IgD-negative memory B cell (primary cell): ENCODE measurements around the gene OR4K17. TPM values are rescaled to one million over a fixed set of nuclear protein-coding genes. Genes with fewer than 3 reads are reported as not detected.
"Not testable (repeated sequence)": the region's sequence is repeated elsewhere in the genome, so short reads cannot be mapped to it uniquely, and the experiment has no call there.

Source experiments
- H3K27ac Mint-ChIP-seq, 3 donors: one replicate each; pipeline ENCODE4 v1.8.0; 2020 to 2022; ENCODE audit warnings: mild to moderate bottlenecking in 3 of 3, mixed read lengths in 3 of 3, moderate library complexity in 1 of 3
- H3K27me3 Mint-ChIP-seq: one replicate; pipeline ENCODE4 v1.8.0; 2021; ENCODE audit warnings: mixed read lengths
- H3K36me3 Mint-ChIP-seq: one replicate; pipeline ENCODE4 v1.8.0; 2020; ENCODE audit warnings: mild to moderate bottlenecking, mixed read lengths
- H3K4me1 Mint-ChIP-seq, 3 donors: one replicate each; pipeline ENCODE4 v1.8.0; 2020 to 2022; ENCODE audit warnings: mixed read lengths in 3 of 3, mild to moderate bottlenecking in 1 of 3
- H3K4me3 Mint-ChIP-seq, 4 donors: one replicate each; pipeline ENCODE4 v1.8.0; 2020 to 2022; ENCODE audit warnings: mild to moderate bottlenecking in 4 of 4, mixed read lengths in 4 of 4, moderate library complexity in 3 of 4
- H3K9me3 Mint-ChIP-seq, 3 donors: one replicate each; pipeline ENCODE4 v1.8.0; 2020 to 2021; ENCODE audit warnings: mixed read lengths in 3 of 3, mild to moderate bottlenecking in 1 of 3
- polyA plus RNA-seq: library from polyadenylated mRNA; unstranded; fragments of 300-500 nt; fragmentation: Illumina TruSeq; gene quantifications from one replicate; pipeline ENCODE4 v1.2.3, GENCODE V29; 2021

OR4K17 gene, protein sequence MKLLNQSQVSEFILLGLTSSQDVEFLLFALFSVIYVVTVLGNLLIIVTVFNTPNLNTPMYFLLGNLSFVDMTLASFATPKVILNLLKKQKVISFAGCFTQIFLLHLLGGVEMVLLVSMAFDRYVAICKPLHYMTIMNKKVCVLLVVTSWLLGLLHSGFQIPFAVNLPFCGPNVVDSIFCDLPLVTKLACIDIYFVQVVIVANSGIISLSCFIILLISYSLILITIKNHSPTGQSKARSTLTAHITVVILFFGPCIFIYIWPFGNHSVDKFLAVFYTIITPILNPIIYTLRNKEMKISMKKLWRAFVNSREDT
- polyA plus RNA-seq: not detected

DNA sequence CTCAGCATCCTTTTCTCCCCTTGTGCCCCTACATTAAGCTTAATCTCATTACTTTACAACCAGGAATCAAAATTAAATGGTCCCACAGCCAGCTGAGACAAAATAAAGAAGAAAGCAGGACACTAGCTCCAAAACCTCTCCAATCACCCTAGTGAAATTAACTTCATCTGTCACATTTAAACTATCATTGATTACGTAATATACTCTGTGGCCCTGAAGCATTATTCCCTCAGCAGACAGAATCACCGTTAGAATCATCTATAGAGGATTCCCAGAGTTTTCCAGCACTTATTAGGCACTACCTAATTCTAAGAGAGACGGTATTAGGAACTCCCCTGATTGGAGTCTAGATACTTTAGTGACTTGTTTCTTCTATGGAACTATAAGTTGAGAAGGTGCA lies at the start of gene OR4K17:
Gene OR4K17 (plus strand): TSS at position 302 of the 400 bp plus-strand sequence. CDS start 6,761 bp downstream, outside the sequence.
- H3K36me3 Mint-ChIP-seq: peaks cover 2% of the 10 kb centered on the region

DNA sequence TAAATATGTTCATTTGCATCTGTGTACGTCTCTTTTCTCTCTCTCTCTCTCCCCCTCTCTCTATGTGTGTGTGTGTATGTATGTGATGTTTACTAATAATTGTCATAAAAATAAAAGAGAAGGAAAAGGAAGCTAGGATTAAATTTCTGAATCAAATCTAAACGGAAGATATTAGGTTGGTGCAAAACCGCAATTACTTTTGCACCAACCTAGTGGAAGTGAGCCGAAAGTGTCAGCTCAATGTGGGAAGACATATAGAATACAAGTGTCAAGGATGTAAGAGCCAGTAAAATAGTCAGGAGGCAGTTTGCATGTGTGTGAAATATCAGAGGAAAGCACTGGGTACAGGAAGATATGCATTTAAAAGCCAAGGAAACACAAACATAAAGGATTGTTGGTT lies 18.5 kb upstream of the OR4K17 start:
- Mint-ChIP-seq H3K36me3 (no peaks in the 10 kb centered on the region), H3K4me1 (peaks cover 0 to 1% (median 0%) of the 10 kb centered on the region in 3 donors), H3K27me3 (no peaks in the 10 kb centered on the region), H3K27ac (no peak overlapping the region), H3K4me3 (no peak overlapping the region), H3K9me3 (no peaks in the 10 kb centered on the region)

More for the DNA sequence above, at the start of gene OR4K17:
- Mint-ChIP-seq H3K27me3 (peaks cover 2% of the 10 kb centered on the region), H3K4me1 (no peaks in the 10 kb centered on the region), H3K9me3 (peaks cover 0 to 1% (median 0%) of the 10 kb centered on the region in 3 donors), H3K4me3 (no peak within 1 kb of the TSS), H3K27ac (no peak within 1 kb of the TSS)

DNA sequence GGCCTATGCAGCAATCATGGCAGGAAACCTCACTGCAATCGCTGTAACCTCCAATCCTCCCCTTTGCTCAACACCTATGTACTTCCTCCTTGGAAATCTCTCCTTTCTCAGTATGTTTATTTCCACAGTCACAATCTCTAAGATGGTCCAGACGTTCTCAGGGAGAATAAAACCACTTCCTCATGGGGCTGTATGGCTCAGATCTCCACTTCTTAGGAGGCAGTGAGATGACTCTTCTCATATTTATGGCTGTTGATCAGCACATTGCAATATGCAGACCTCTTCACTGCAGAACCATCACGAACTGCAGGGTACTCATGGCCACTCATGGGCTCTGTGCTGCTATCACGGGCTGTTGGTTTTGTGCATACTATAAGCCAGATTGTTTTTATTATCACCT lies 17.1 kb upstream of the OR4K17 start:
- Mint-ChIP-seq H3K9me3 (no peaks in the 10 kb centered on the region), H3K4me1 (peaks cover 0 to 1% (median 0%) of the 10 kb centered on the region in 3 donors), H3K27ac (no peak overlapping the region), H3K27me3 (no peaks in the 10 kb centered on the region), H3K4me3 (no peak overlapping the region), H3K36me3 (no peaks in the 10 kb centered on the region)

DNA sequence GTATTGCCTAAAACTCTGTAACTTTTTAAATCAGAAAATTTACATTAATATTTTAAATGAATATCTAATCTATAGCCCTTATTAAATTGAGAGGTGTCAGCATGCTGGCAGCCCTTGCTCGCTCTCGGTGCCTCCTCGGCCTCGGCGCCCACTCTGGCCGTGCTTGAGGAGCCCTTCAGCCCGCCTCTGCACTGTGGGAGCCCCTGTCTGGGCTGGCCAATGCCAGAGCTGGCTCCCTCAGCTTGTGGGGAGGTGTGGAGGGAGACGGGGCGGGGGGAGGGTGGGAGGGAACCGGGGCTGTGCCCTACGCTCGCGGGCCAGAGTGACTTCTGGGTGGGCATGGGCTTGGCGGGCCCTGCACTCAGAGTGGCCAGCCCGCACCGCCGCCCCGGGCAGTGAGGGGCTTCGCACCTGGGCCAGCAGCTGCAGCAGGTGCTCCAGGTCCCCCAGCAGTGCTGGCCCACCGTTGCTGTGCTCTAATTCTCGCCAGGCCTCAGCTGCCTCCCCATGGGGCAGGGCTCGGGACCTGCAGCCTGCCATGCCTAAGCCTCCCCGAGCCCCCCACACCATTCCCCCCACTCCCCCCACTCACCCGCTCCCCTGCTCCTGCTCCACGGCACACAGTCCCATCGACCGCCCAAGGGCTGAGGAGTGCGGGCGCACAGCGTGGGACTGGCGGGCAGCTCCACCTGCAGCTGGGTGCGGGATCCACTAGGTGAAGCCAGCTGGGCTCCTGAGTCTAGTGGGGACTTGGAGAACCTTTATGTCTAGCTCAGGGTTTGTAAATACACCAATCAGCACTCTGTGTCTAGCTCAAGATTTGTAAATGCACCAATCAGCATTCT lies 11.4 kb upstream of the OR4K17 start:
- H3K4me3 Mint-ChIP-seq, H3K36me3 Mint-ChIP-seq, H3K9me3 Mint-ChIP-seq, H3K27ac Mint-ChIP-seq, H3K4me1 Mint-ChIP-seq, H3K27me3 Mint-ChIP-seq: not testable (repeated sequence)

DNA sequence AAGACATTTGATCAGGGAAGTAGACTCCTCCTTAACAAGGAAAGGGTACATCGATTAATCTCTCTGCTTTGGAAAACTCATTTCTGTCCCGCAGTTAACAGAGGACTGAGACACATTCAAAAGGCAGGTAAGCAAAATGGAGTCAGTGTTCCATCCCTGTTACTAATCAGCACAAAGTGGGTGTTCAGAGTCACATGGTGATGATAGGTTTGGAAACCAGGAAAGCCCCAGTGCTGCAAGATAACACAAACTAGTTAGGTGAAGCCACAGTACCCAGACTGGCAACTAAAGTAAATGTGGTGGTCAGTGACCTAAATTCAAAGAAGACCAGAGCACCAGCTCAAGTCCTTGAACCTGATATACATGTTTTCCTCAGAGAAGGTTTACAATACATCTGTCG lies 1.8 kb downstream of the OR4K17 start:
- Mint-ChIP-seq H3K27me3 (peaks cover 2% of the 10 kb centered on the region), H3K27ac (no peak overlapping the region), H3K4me1 (no peaks in the 10 kb centered on the region), H3K4me3 (no peak overlapping the region), H3K36me3 (no peaks in the 10 kb centered on the region), H3K9me3 (peaks cover 1 to 4% (median 2%) of the 10 kb centered on the region in 3 donors)

DNA sequence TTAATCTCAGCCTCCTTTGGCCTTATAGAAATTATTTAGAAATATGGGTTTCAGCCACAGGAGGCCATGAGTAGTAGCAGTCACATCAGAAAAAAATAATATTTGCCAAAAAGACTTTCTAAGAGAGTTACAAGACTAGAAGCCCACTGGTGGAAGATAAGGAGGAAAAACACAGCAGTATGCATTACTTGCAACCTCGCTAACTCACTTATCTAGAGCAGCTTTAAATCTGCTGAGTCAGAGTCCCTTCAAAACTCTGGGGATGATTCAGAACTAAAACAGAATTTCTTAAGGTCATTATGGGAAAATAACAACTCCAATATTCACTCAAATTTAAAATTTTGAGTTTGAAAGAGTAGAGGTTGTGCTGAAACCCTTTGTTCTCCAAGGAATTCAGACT lies 6.2 kb downstream of the OR4K17 start:
- Mint-ChIP-seq H3K27me3 (peaks cover 2% of the 10 kb centered on the region), H3K9me3 (peaks cover 6 to 20% (median 8%) of the 10 kb centered on the region in 3 donors), H3K36me3 (no peaks in the 10 kb centered on the region), H3K27ac (no peak overlapping the region), H3K4me1 (no peaks in the 10 kb centered on the region), H3K4me3 (no peak overlapping the region)

DNA sequence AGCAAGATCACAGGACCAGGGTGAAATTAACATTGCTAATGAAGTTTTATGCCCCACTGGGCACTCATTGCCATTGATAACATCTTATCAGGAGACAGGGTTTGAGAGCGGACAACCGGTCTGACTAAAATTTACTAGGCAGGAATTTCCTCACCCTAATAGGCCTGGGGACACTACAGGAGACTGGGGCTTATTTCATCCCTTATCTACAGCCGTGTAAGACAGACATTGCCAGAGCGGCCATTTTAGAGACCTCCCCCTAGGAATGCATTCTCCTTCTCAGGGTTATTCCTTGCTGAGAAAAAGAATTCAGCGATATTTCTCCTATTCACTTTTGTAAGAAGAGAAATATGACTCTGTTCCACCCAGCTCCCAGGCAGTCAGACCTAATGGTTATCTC lies 8.3 kb downstream of the OR4K17 start:
- H3K4me1 Mint-ChIP-seq: no peaks in the 10 kb centered on the region
- no peaks in the 10 kb centered on the region for H3K27me3 Mint-ChIP-seq
- H3K27ac Mint-ChIP-seq: no peak overlapping the region
- no peak overlapping the region for H3K4me3 Mint-ChIP-seq
- no peaks in the 10 kb centered on the region for H3K36me3 Mint-ChIP-seq
- H3K9me3 Mint-ChIP-seq: peaks cover 4 to 20% (median 8%) of the 10 kb centered on the region in 3 donors

DNA sequence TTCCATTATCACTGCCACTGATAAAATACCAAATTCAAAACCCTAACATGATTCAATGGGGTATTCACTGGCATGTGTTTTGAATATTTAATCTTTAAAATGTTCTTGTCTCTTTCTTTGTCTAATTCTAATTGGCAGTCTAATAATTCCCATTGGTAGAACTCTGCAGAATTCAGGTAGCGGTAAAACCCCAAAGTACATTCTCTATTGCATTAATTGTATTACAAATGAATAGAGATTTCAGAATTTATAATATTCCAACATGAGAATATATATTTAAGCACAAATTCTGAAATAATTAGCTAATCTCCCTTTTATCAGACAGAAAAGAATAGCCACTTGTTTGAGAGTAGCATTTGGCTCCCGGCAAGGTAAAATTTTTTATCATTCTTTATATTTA lies 28.0 kb downstream of the OR4K17 start, which contains the start of gene OR4N5:
Gene OR4N5 (plus strand): TSS at position 301 of the 400 bp plus-strand sequence. CDS start 4,916 bp downstream, outside the sequence.
- no peaks in the 10 kb centered on the region for H3K9me3 Mint-ChIP-seq
- H3K27ac Mint-ChIP-seq: no peak within 1 kb of the TSS
- no peaks in the 10 kb centered on the region for H3K36me3 Mint-ChIP-seq
- H3K4me1 Mint-ChIP-seq: no peaks in the 10 kb centered on the region
- H3K4me3 Mint-ChIP-seq: no peak within 1 kb of the TSS
- H3K27me3 Mint-ChIP-seq: peaks cover 4% of the 10 kb centered on the region

DNA sequence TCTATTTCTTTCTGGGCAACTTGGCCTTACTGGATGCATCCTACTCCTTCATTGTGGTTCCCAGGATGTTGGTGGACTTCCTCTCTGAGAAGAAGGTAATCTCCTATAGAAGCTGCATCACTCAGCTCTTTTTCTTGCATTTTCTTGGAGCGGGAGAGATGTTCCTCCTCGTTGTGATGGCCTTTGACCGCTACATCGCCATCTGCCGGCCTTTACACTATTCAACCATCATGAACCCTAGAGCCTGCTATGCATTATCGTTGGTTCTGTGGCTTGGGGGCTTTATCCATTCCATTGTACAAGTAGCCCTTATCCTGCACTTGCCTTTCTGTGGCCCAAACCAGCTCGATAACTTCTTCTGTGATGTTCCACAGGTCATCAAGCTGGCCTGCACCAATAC lies 33.4 kb downstream of the OR4K17 start:
- Mint-ChIP-seq H3K27me3 (peaks cover 6% of the 10 kb centered on the region), H3K27ac (no peak overlapping the region), H3K4me1 (no peaks in the 10 kb centered on the region), H3K36me3 (peaks cover 2% of the 10 kb centered on the region), H3K4me3 (no peak overlapping the region), H3K9me3 (peaks cover 0 to 2% (median 0%) of the 10 kb centered on the region in 3 donors)

DNA sequence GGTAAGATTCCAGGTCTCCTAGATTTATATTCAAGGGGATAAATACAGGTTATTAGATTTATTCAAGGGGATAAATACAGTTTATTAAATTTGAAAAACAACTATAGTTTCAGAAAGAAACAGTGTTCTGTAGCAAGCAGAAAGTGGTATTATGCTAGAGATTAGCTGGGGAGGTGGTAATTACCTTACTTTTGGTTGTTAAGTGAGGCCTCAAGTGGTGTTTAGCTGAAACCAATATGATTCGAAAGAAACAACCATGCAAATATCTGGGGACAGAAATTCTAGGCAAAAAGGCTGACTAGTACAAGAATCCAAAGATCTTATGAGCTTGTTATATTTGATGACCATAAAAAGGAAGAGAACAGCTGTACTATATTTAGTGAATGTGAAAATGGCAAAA lies 34.3 kb downstream of the OR4K17 start:
- Mint-ChIP-seq H3K27me3 (peaks cover 6% of the 10 kb centered on the region), H3K36me3 (peaks cover 2% of the 10 kb centered on the region), H3K9me3 (peaks cover 0 to 2% (median 0%) of the 10 kb centered on the region in 3 donors), H3K27ac (no peak overlapping the region), H3K4me1 (no peaks in the 10 kb centered on the region), H3K4me3 (no peak overlapping the region)

DNA sequence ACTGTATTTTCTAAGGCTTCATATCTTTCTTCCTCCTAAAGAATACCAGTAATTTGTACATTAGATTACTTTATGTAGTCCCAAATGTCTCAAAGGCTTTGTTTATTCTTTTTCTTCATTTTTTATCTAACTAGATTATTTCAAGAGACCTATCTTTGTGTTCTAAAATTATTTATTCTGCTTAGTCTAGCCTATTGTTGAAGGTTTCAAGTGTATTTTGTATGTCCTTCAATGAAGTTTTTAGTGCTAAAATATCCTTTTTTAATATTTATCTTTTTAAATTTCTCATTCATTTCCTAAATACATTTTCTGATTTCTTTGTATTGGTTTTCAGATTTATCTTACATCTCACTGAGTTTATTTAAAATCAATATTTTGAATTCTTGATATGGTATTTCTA lies 53.9 kb downstream of the OR4K17 start:
- no peaks in the 10 kb centered on the region for H3K36me3 Mint-ChIP-seq

DNA sequence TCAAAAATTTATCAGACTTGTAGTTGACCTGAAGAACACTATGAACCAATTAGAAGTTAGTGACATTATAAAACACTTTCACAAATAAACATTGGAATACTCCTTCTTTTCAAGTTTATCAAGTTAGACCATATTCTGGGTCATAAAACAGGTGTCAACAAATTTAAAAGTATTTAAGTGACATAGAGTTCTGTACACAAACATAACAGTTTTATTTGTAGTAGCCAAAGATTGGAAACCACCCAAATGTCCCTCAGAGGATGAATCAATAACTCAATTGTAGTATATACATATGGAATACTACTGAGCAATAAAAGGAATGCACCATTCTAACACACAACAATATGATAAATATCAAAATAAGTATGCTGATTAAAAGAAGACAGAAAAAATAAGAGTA lies 56.6 kb downstream of the OR4K17 start:
- Mint-ChIP-seq H3K4me3 (no peak overlapping the region), H3K9me3 (peaks cover 3 to 29% (median 13%) of the 10 kb centered on the region in 3 donors), H3K27me3 (peaks cover 5% of the 10 kb centered on the region), H3K27ac (no peak overlapping the region), H3K4me1 (no peaks in the 10 kb centered on the region), H3K36me3 (no peaks in the 10 kb centered on the region)

More for the DNA sequence above, 53.9 kb downstream of the OR4K17 start:
- H3K4me3 Mint-ChIP-seq: no peak overlapping the region
- H3K27ac Mint-ChIP-seq: no peak overlapping the region
- H3K4me1 Mint-ChIP-seq: no peaks in the 10 kb centered on the region
- H3K9me3 Mint-ChIP-seq: peaks cover 3 to 38% (median 22%) of the 10 kb centered on the region in 3 donors
- peaks cover 5% of the 10 kb centered on the region for H3K27me3 Mint-ChIP-seq

DNA sequence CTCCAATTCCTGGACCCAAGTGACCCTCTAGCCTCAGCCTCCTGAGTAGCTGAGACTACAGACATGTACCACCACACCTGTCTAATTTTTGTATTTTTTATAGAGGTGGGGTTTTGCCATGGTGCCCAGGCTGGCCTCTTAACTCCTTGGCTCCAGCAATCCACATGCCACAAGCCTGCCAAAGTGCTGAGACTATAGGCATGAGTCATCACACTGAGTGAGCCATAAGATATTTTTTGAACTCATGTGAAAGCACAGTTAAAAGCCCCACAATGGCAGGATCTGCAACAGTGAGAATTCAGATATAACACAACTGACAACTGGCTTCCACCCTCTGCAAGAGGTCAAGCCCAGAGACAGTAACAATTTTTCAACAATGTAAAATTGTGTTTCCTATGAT lies 59.3 kb downstream of the OR4K17 start:
- H3K4me1 Mint-ChIP-seq, H3K4me3 Mint-ChIP-seq, H3K36me3 Mint-ChIP-seq, H3K27me3 Mint-ChIP-seq, H3K27ac Mint-ChIP-seq: not testable (repeated sequence)
- peaks cover 3 to 10% (median 5%) of the 10 kb centered on the region in 3 donors for H3K9me3 Mint-ChIP-seq
